ENCODE data around the gene PTH.

Gene PTH

GRCh38 chr11:13487661-13488030, 8.2 kb downstream of the PTH start:
- DNase-seq: peak; percentile 6
- H3K14ac ChIP-seq (ENCODE audit: low read length in 2 of 2): no peak overlapping the region
- H3K79me1 ChIP-seq (replicated peaks; ENCODE audit: low read length, poor library complexity, severe bottlenecking): no peaks in the 10 kb centered on the region
- H3K36me3 ChIP-seq (ENCODE audit: control insufficient read depth in 1 of 2, insufficient read depth in 2 of 2, low read depth in 1 of 2, low read length in 2 of 2): no peaks in the 10 kb centered on the region
- no peak overlapping the region for H3K4ac ChIP-seq (ENCODE audit: low read depth in 1 of 2, low read length in 2 of 2)
- no peak overlapping the region for H3K27ac ChIP-seq (ENCODE audit: low read length, poor library complexity, severe bottlenecking)
- no peak overlapping the region for H3K18ac ChIP-seq (ENCODE audit: low read depth in 1 of 2, low read length in 2 of 2)
- H3K4me2 ChIP-seq (ENCODE audit: low read length, poor library complexity, severe bottlenecking): no peak overlapping the region
- peaks cover 0 to 4% of the 10 kb centered on the region in 2 experiments for H3K27me3 ChIP-seq (ENCODE audit: control insufficient read depth in 1 of 2, insufficient read depth in 1 of 2, low read length in 2 of 2)
- no peak overlapping the region for H4K8ac ChIP-seq (ENCODE audit: low read length)
- peak overlapping the region; percentile 15 for H3K9ac ChIP-seq (ENCODE audit: low read length)
- no peak overlapping the region for H3K23ac ChIP-seq (ENCODE audit: low read length in 2 of 2)
- no peak overlapping the region for H2BK12ac ChIP-seq (ENCODE audit: low read length in 2 of 2)
- H2BK120ac ChIP-seq (ENCODE audit: low read depth, low read length): no peak overlapping the region
- peaks cover 3% of the 10 kb centered on the region for H3K4me1 ChIP-seq (ENCODE audit: control insufficient read depth, insufficient read depth, low read depth, low read length)
- no peak overlapping the region for H2AK5ac ChIP-seq (ENCODE audit: low read length, severe bottlenecking)
- H4K91ac ChIP-seq (ENCODE audit: low read length): no peak overlapping the region
- peak overlapping the region in 1 of 2 experiments; percentile 41 for H3K4me3 ChIP-seq (ENCODE audit: insufficient read depth in 1 of 2, low read depth in 1 of 2, low read length in 2 of 2)
- no peak overlapping the region for H2BK15ac ChIP-seq (ENCODE audit: low read depth, poor library complexity, severe bottlenecking)
- WGBS: 69% methylated on average over 4 of the region's 5 CpGs
- no peak overlapping the region for H2AFZ ChIP-seq (ENCODE audit: low read depth, low read length)
- H2BK5ac ChIP-seq (ENCODE audit: low read depth, low read length, poor library complexity, severe bottlenecking): no peak overlapping the region
- H3K9me3 ChIP-seq (ENCODE audit: control insufficient read depth, low read length): no peaks in the 10 kb centered on the region

GRCh38 chr11:13486926-13487660, 8.7 kb downstream of the PTH start:
- Histone ChIP-seq H3K27ac (ENCODE audit: low read length, poor library complexity, severe bottlenecking) (no peak overlapping the region), H4K8ac (ENCODE audit: low read length) (peak overlapping the region; percentile 15), H2BK120ac (ENCODE audit: low read depth, low read length) (no peak overlapping the region), H3K14ac (ENCODE audit: low read length in 2 of 2) (no peak overlapping the region), H4K91ac (ENCODE audit: low read length) (no peak overlapping the region), H3K4me1 (ENCODE audit: control insufficient read depth, insufficient read depth, low read depth, low read length) (peaks cover 3% of the 10 kb centered on the region), H3K4me2 (ENCODE audit: low read length, poor library complexity, severe bottlenecking) (no peak overlapping the region), H2AK5ac (ENCODE audit: low read length, severe bottlenecking) (no peak overlapping the region), H2BK15ac (ENCODE audit: low read depth, poor library complexity, severe bottlenecking) (no peak overlapping the region), H3K79me1 (replicated peaks; ENCODE audit: low read length, poor library complexity, severe bottlenecking) (no peaks in the 10 kb centered on the region), H3K36me3 (ENCODE audit: control insufficient read depth in 1 of 2, insufficient read depth in 2 of 2, low read depth in 1 of 2, low read length in 2 of 2) (no peaks in the 10 kb centered on the region), H2BK5ac (ENCODE audit: low read depth, low read length, poor library complexity, severe bottlenecking) (no peak overlapping the region), H3K4me3 (ENCODE audit: insufficient read depth in 1 of 2, low read depth in 1 of 2, low read length in 2 of 2) (peak overlapping the region in 1 of 2 experiments; percentile 41), H2BK12ac (ENCODE audit: low read length in 2 of 2) (no peak overlapping the region), H3K4ac (ENCODE audit: low read depth in 1 of 2, low read length in 2 of 2) (no peak overlapping the region), H3K27me3 (ENCODE audit: control insufficient read depth in 1 of 2, insufficient read depth in 1 of 2, low read length in 2 of 2) (peaks cover 0 to 4% of the 10 kb centered on the region in 2 experiments), H3K18ac (ENCODE audit: low read depth in 1 of 2, low read length in 2 of 2) (no peak overlapping the region), H3K9me3 (ENCODE audit: control insufficient read depth, low read length) (no peaks in the 10 kb centered on the region), H3K9ac (ENCODE audit: low read length) (peak overlapping the region; percentile 15), H3K23ac (ENCODE audit: low read length in 2 of 2) (no peak overlapping the region), H2AFZ (ENCODE audit: low read depth, low read length) (no peak overlapping the region)
- peak; percentile 41 for DNase-seq
- 52% methylated on average over 26 of the region's 26 CpGs for WGBS

- H3K27me3 ChIP-seq (ENCODE audit: control insufficient read depth in 1 of 2, insufficient read depth in 1 of 2, low read length in 2 of 2): peaks cover 5 to 7% of the 10 kb centered on the region in 2 experiments
- H3K27ac ChIP-seq (ENCODE audit: low read length, poor library complexity, severe bottlenecking): no peak overlapping the region
- no peak overlapping the region for H3K14ac ChIP-seq (ENCODE audit: low read length in 2 of 2)
- no peak overlapping the region for H3K18ac ChIP-seq (ENCODE audit: low read depth in 1 of 2, low read length in 2 of 2)
- no peak overlapping the region for H3K4me2 ChIP-seq (ENCODE audit: low read length, poor library complexity, severe bottlenecking)
- H2BK5ac ChIP-seq (ENCODE audit: low read depth, low read length, poor library complexity, severe bottlenecking): no peak overlapping the region
- no peak overlapping the region for H3K23ac ChIP-seq (ENCODE audit: low read length in 2 of 2)
- no peak overlapping the region for H4K91ac ChIP-seq (ENCODE audit: low read length)
- no peaks in the 10 kb centered on the region for H3K79me1 ChIP-seq (replicated peaks; ENCODE audit: low read length, poor library complexity, severe bottlenecking)
- H3K9ac ChIP-seq (ENCODE audit: low read length): no peak overlapping the region
- H2AK5ac ChIP-seq (ENCODE audit: low read length, severe bottlenecking): no peak overlapping the region
- H2BK15ac ChIP-seq (ENCODE audit: low read depth, poor library complexity, severe bottlenecking): no peak overlapping the region
- no peak for DNase-seq
- H2BK120ac ChIP-seq (ENCODE audit: low read depth, low read length): no peak overlapping the region
- no peak overlapping the region for H3K4ac ChIP-seq (ENCODE audit: low read depth in 1 of 2, low read length in 2 of 2)
- no peak overlapping the region for H2AFZ ChIP-seq (ENCODE audit: low read depth, low read length)
- WGBS: 90% methylated on average over 9 of the region's 9 CpGs
- no peaks in the 10 kb centered on the region for H3K4me1 ChIP-seq (ENCODE audit: control insufficient read depth, insufficient read depth, low read depth, low read length)
- H3K4me3 ChIP-seq (ENCODE audit: insufficient read depth in 1 of 2, low read depth in 1 of 2, low read length in 2 of 2): no peak overlapping the region
- H3K9me3 ChIP-seq (ENCODE audit: control insufficient read depth, low read length): no peaks in the 10 kb centered on the region
- no peak overlapping the region for H2BK12ac ChIP-seq (ENCODE audit: low read length in 2 of 2)
- no peak overlapping the region for H4K8ac ChIP-seq (ENCODE audit: low read length)
- H3K36me3 ChIP-seq (ENCODE audit: control insufficient read depth in 1 of 2, insufficient read depth in 2 of 2, low read depth in 1 of 2, low read length in 2 of 2): no peaks in the 10 kb centered on the region
Observed at GRCh38 chr11:13480198-13480597, 15.6 kb downstream of the PTH start.

- Histone ChIP-seq H3K4ac (ENCODE audit: low read depth in 1 of 2, low read length in 2 of 2) (no peak overlapping the region), H3K9ac (ENCODE audit: low read length) (no peak overlapping the region), H2AK5ac (ENCODE audit: low read length, severe bottlenecking) (no peak overlapping the region), H3K9me3 (ENCODE audit: control insufficient read depth, low read length) (no peaks in the 10 kb centered on the region), H3K79me1 (replicated peaks; ENCODE audit: low read length, poor library complexity, severe bottlenecking) (no peaks in the 10 kb centered on the region), H4K8ac (ENCODE audit: low read length) (no peak overlapping the region), H3K4me2 (ENCODE audit: low read length, poor library complexity, severe bottlenecking) (no peak overlapping the region), H3K14ac (ENCODE audit: low read length in 2 of 2) (no peak overlapping the region), H2BK5ac (ENCODE audit: low read depth, low read length, poor library complexity, severe bottlenecking) (no peak overlapping the region), H3K18ac (ENCODE audit: low read depth in 1 of 2, low read length in 2 of 2) (no peak overlapping the region), H3K36me3 (ENCODE audit: control insufficient read depth in 1 of 2, insufficient read depth in 2 of 2, low read depth in 1 of 2, low read length in 2 of 2) (no peaks in the 10 kb centered on the region), H3K23ac (ENCODE audit: low read length in 2 of 2) (no peak overlapping the region), H3K4me1 (ENCODE audit: control insufficient read depth, insufficient read depth, low read depth, low read length) (no peaks in the 10 kb centered on the region), H2BK120ac (ENCODE audit: low read depth, low read length) (no peak overlapping the region), H3K27me3 (ENCODE audit: control insufficient read depth in 1 of 2, insufficient read depth in 1 of 2, low read length in 2 of 2) (peaks cover 5 to 7% of the 10 kb centered on the region in 2 experiments), H3K4me3 (ENCODE audit: insufficient read depth in 1 of 2, low read depth in 1 of 2, low read length in 2 of 2) (no peak overlapping the region), H2BK15ac (ENCODE audit: low read depth, poor library complexity, severe bottlenecking) (no peak overlapping the region), H2BK12ac (ENCODE audit: low read length in 2 of 2) (no peak overlapping the region), H2AFZ (ENCODE audit: low read depth, low read length) (no peak overlapping the region), H4K91ac (ENCODE audit: low read length) (no peak overlapping the region), H3K27ac (ENCODE audit: low read length, poor library complexity, severe bottlenecking) (no peak overlapping the region)
- no peak for DNase-seq
- WGBS: 95% methylated on average over 2 of the region's 3 CpGs
Observed at GRCh38 chr11:13479688-13480087, 16.1 kb downstream of the PTH start.
